H1 (cell line): ENCODE data around the gene MBNL2. TPM values are rescaled to one million over a fixed set of nuclear protein-coding genes. Genes with fewer than 3 reads are reported as not detected.

Experiments used
- CTCF ChIA-PET: fragments of 300-600 bp; sonication (Branson Sonifier 250); formaldehyde crosslinking; loops from one replicate; lab custom pipeline; 2021; ENCODE audit not compliant: partially characterized antibody; lab: Charles Lee
- POLR2A ChIA-PET: fragments of 300-600 bp; sonication (Branson Sonifier 250); formaldehyde crosslinking; loops from one replicate; lab custom pipeline; 2021; ENCODE audit warnings: inconsistent platforms; ENCODE audit not compliant: partially characterized antibody; lab: Charles Lee
- DNase-seq, 2 experiments: peaks; one replicate each; pipeline versions ENCODE4 v3.0.0 to v3.0.0-alpha.2; 2010 to 2022; ENCODE audit warnings: low spot score in 2 of 2, low read depth in 1 of 2, mixed read lengths in 1 of 2
- FAIRE-seq: peaks from 2 replicates; lab custom pipeline; 2011; peaks lifted over from hg19 to GRCh38; lab: Jason Lieb, UNC
- H2AFZ ChIP-seq: 2 replicates; pipeline ENCODE4 v1.8.1; 2012; ENCODE audit warnings: low read length, inconsistent platforms
- H2AK5ac ChIP-seq: 2 replicates; pipeline ENCODE4 v1.6.1; 2013; ENCODE audit warnings: low read depth, low read length
- H2BK120ac ChIP-seq: replicated peaks from 2 replicates; pipeline ENCODE3; 2013; ENCODE audit warnings: low read depth, low read length, inconsistent platforms
- H2BK12ac ChIP-seq: 2 replicates; pipeline ENCODE4 v1.6.1; 2013; ENCODE audit warnings: low read depth, low read length
- H2BK15ac ChIP-seq: 2 replicates; pipeline ENCODE4 v1.6.1; 2013; ENCODE audit warnings: low read length
- H2BK20ac ChIP-seq: 2 replicates; pipeline ENCODE4 v1.6.1; 2013; ENCODE audit warnings: low read length
- H2BK5ac ChIP-seq: 2 replicates; pipeline ENCODE4 v1.6.1; 2013; ENCODE audit warnings: low read depth, low read length
- H3K14ac ChIP-seq: 2 replicates; pipeline ENCODE4 v1.6.1; 2013; ENCODE audit warnings: inconsistent platforms; ENCODE audit not compliant: insufficient read length
- H3K18ac ChIP-seq: 2 replicates; pipeline ENCODE4 v1.6.1; 2013; ENCODE audit warnings: low read length; ENCODE audit errors: extremely low read depth
- H3K23ac ChIP-seq: 2 replicates; pipeline ENCODE4 v1.6.1; 2013; ENCODE audit warnings: inconsistent platforms; ENCODE audit not compliant: insufficient read length
- H3K23me2 ChIP-seq: 2 replicates; pipeline ENCODE4 v1.6.1; 2013; ENCODE audit warnings: low read depth, low read length
- H3K27ac ChIP-seq: 2 replicates; pipeline ENCODE4 v1.6.1; 2011; ENCODE audit warnings: low read depth, low read length, inconsistent platforms
- H3K27me3 ChIP-seq, 4 experiments: replicated peaks in 1 of 4; 1 replicate in 1 of 4; 2 replicates in 3 of 4; pipeline versions ENCODE4 v1.6.1 to v1.8.1; 2011 to 2013; ENCODE audit warnings: low read length in 3 of 4, mild to moderate bottlenecking in 3 of 4, inconsistent platforms in 2 of 4, mixed read lengths in 2 of 4, moderate library complexity in 1 of 4; ENCODE audit not compliant: control insufficient read depth in 3 of 4, insufficient read depth in 3 of 4; ENCODE audit errors: extremely low read depth in 1 of 4
- H3K36me3 ChIP-seq, 4 experiments: 2 replicates each; pipeline versions ENCODE4 v1.6.1 to v1.8.1; 2011 to 2013; ENCODE audit warnings: mild to moderate bottlenecking in 4 of 4, low read length in 3 of 4, moderate library complexity in 2 of 4, control low read depth in 1 of 4, inconsistent platforms in 1 of 4; ENCODE audit not compliant: insufficient read depth in 4 of 4, control insufficient read depth in 2 of 4
- H3K4ac ChIP-seq: replicated peaks from 2 replicates; pipeline ENCODE3; 2013; ENCODE audit warnings: low read length, low read depth, mixed read lengths, inconsistent platforms; ENCODE audit not compliant: insufficient read length
- H3K4me1 ChIP-seq, 4 experiments: replicated peaks in 1 of 4; 1 replicate in 1 of 4; 2 replicates in 3 of 4; pipeline versions ENCODE4 v1.6.1 to v1.8.1; 2011 to 2013; ENCODE audit warnings: low read length in 3 of 4, inconsistent platforms in 2 of 4, mixed read lengths in 1 of 4; ENCODE audit not compliant: insufficient read depth in 4 of 4, control insufficient read depth in 3 of 4
- H3K4me2 ChIP-seq, 2 experiments: 2 replicates each; pipeline versions ENCODE4 v1.6.1 to v1.8.1; 2011 to 2013; ENCODE audit warnings: low read depth in 2 of 2, low read length in 2 of 2, control low read depth in 1 of 2, inconsistent platforms in 1 of 2, mild to moderate bottlenecking in 1 of 2; ENCODE audit not compliant: insufficient read depth in 1 of 2
- H3K4me3 ChIP-seq, 4 experiments: fragments of 200-600, 300-600 bp in 1 of 4; sonication (generic), shearing (Covaris generic), sonication (Bioruptor Twin) in 1 of 4; 2 replicates each; pipeline versions ENCODE4 v1.5.1 to v1.8.1; 2011 to 2016; ENCODE audit warnings: low read length in 4 of 4, low read depth in 3 of 4, control low read depth in 2 of 4, inconsistent platforms in 2 of 4, mild to moderate bottlenecking in 2 of 4, mixed read lengths in 1 of 4, moderate library complexity in 1 of 4; ENCODE audit not compliant: insufficient read depth in 2 of 4; ENCODE audit errors: extremely low read depth in 1 of 4
- H3K56ac ChIP-seq: replicated peaks from 2 replicates; pipeline ENCODE3; 2013; ENCODE audit warnings: low read depth, mild to moderate bottlenecking, mixed read lengths, low read length, inconsistent platforms; ENCODE audit not compliant: insufficient read length
- H3K79me1 ChIP-seq: 2 replicates; pipeline ENCODE4 v1.6.1; 2013; ENCODE audit warnings: low read depth, low read length, control low read depth
- H3K79me2 ChIP-seq, 2 experiments: 2 replicates each; pipeline versions ENCODE4 v1.6.1 to v1.8.1; 2012 to 2013; ENCODE audit warnings: low read length in 2 of 2, mild to moderate bottlenecking in 2 of 2, inconsistent platforms in 1 of 2; ENCODE audit not compliant: insufficient read depth in 2 of 2, control insufficient read depth in 1 of 2
- H3K9ac ChIP-seq, 4 experiments: replicated peaks in 1 of 4; 1 replicate in 1 of 4; 2 replicates in 3 of 4; pipeline versions ENCODE4 v1.6.1 to v1.8.1; 2011 to 2013; ENCODE audit warnings: low read depth in 3 of 4, low read length in 3 of 4, control low read depth in 2 of 4, mild to moderate bottlenecking in 2 of 4, moderate library complexity in 2 of 4, inconsistent platforms in 1 of 4; ENCODE audit errors: extremely low read depth in 1 of 4
- H3K9me3 ChIP-seq, 2 experiments: 2 replicates each; pipeline versions ENCODE4 v1.6.1 to v1.8.1; 2012 to 2013; ENCODE audit warnings: mild to moderate bottlenecking in 2 of 2, moderate library complexity in 2 of 2, control low read depth in 1 of 2, inconsistent platforms in 1 of 2, low read depth in 1 of 2, low read length in 1 of 2, mixed read lengths in 1 of 2; ENCODE audit not compliant: insufficient read depth in 2 of 2
- H4K20me1 ChIP-seq, 2 experiments: replicated peaks in 1 of 2; 2 replicates each; pipeline versions ENCODE3 to v1.8.1; 2011 to 2013; ENCODE audit warnings: inconsistent platforms in 2 of 2, low read length in 2 of 2, mild to moderate bottlenecking in 1 of 2; ENCODE audit not compliant: insufficient read depth in 2 of 2, control insufficient read depth in 1 of 2
- H4K5ac ChIP-seq: 2 replicates; pipeline ENCODE4 v1.6.1; 2013; ENCODE audit warnings: low read length, low read depth, mixed read lengths, inconsistent platforms; ENCODE audit not compliant: insufficient read length
- H4K8ac ChIP-seq: 2 replicates; pipeline ENCODE4 v1.8.0; 2013; ENCODE audit warnings: mild to moderate bottlenecking, moderate library complexity, low read length, inconsistent platforms; ENCODE audit not compliant: insufficient read depth; ENCODE audit errors: extremely low read depth
- H4K91ac ChIP-seq: replicated peaks from 2 replicates; pipeline ENCODE3; 2013; ENCODE audit warnings: low read length, mixed read lengths, inconsistent platforms; ENCODE audit not compliant: insufficient read length
- CBX5 ChIP-seq: fragments of 300-800, 300-1000 bp; sonication (generic); IDR thresholded peaks from 2 replicates; pipeline ENCODE4 v1.7.1; 2016; ENCODE audit warnings: antibody characterized with exemption, low read length, low read depth
- E2F6 ChIP-seq: IDR thresholded peaks from 2 replicates; pipeline ENCODE4 v1.6.1; 2012; ENCODE audit warnings: inconsistent platforms
- EP300 ChIP-seq, 2 experiments: IDR thresholded peaks; 1 replicate in 1 of 2; 2 replicates in 1 of 2; pipeline ENCODE4 v1.6.1; 2011 to 2012; ENCODE audit warnings: low read depth in 2 of 2, low read length in 2 of 2, mild to moderate bottlenecking in 2 of 2, borderline replicate concordance in 1 of 2, inconsistent platforms in 1 of 2, moderate library complexity in 1 of 2
- FOSL1 ChIP-seq: IDR thresholded peaks from 2 replicates; pipeline ENCODE4 v1.6.1; 2011; ENCODE audit warnings: mild to moderate bottlenecking, low read depth, low read length, moderate library complexity; ENCODE audit not compliant: insufficient read depth
- GTF2F1 ChIP-seq: IDR thresholded peaks from 2 replicates; pipeline ENCODE4 v1.6.1; 2012; ENCODE audit warnings: low read depth, low read length, improper control_type of control experiment, borderline replicate concordance
- JUND ChIP-seq: IDR thresholded peaks from 2 replicates; pipeline ENCODE4 v1.6.1; 2011; ENCODE audit warnings: mild to moderate bottlenecking, improper control_type of control experiment, low read length
- MAFK ChIP-seq: IDR thresholded peaks from 2 replicates; pipeline ENCODE4 v1.6.1; 2012; ENCODE audit warnings: low read depth, mild to moderate bottlenecking, improper control_type of control experiment, low read length
- NANOG ChIP-seq: IDR thresholded peaks from 2 replicates; pipeline ENCODE4 v1.6.1; 2011; ENCODE audit warnings: low read length, low read depth, mild to moderate bottlenecking, inconsistent platforms; ENCODE audit not compliant: insufficient read depth, poor library complexity, severe bottlenecking
- POLR2AphosphoS5 ChIP-seq: IDR thresholded peaks from 2 replicates; pipeline ENCODE4 v1.6.1; 2011; ENCODE audit warnings: low read depth, low read length
- POU5F1 ChIP-seq: IDR thresholded peaks from 2 replicates; pipeline ENCODE4 v1.6.1; 2011; ENCODE audit warnings: low read depth, mild to moderate bottlenecking, low read length, moderate library complexity
- RFX5 ChIP-seq: IDR thresholded peaks from 2 replicates; pipeline ENCODE4 v1.6.1; 2011; ENCODE audit warnings: low read depth, low read length, improper control_type of control experiment, borderline replicate concordance
- YY1 ChIP-seq: IDR thresholded peaks from 2 replicates; pipeline ENCODE4 v1.6.1; 2011; ENCODE audit warnings: low read depth, mild to moderate bottlenecking, low read length
- WGBS, 2 experiments: shearing (Covaris generic) in 1 of 2; methylation state at CpG; one replicate each; pipeline versions ENCODE4 v1.1.6 to v1.1.7; 2013 to 2015; ENCODE audit warnings: low lambda C conversion rate in 2 of 2, mixed read lengths in 2 of 2, inconsistent platforms in 1 of 2, low coverage in 1 of 2, missing lambda C conversion rate in 1 of 2; ENCODE audit not compliant: insufficient replicate concordance in 2 of 2, insufficient coverage in 1 of 2, insufficient read length in 1 of 2; ENCODE audit errors: extremely low coverage in 1 of 2, missing lambda C conversion rate in 1 of 2; 5-methylcytosine and 5-hydroxymethylcytosine counted together
- polyA plus RNA-seq, 7 experiments: library from polyadenylated mRNA; depleted of rRNA in 3 of 7; stranded (reverse) in 5 of 7; unstranded in 2 of 7; fragments of >200 nt in 5 of 7; fragments of 200-250 nt in 2 of 7; gene quantifications; 1 replicate in 5 of 7; 2 replicates in 1 of 7; 4 replicates in 1 of 7; pipeline versions ENCODE4 v1.2.1 to v1.2.3, GENCODE V29; 2011 to 2013; ENCODE audit warnings: missing spikeins in 2 of 7, mixed read lengths in 2 of 7
- total RNA-seq: library from RNA; stranded (reverse); fragmentation: NEBNext Ultra II Directional; extraction: Animal tissue kit (Norgen Biotek cat#: 25700); gene quantifications from 2 replicates; pipeline ENCODE4 v1.2.1, GENCODE V29; 2021

Gene MBNL2
- total and polyA plus RNA-seq, 2 of the 8 experiments (the other 6 are each of a cell fraction or from before 2014, with no cell fraction given) = 1.0 to 2.6 TPM

- Histone ChIP-seq H3K4me3 (no peak overlapping the region), H2BK15ac (no peak overlapping the region), H4K5ac (no peak overlapping the region), H3K27me3 (no peaks in the 10 kb centered on the region), H3K23me2 (no peaks in the 10 kb centered on the region), H3K23ac (no peak overlapping the region), H4K91ac (no peak overlapping the region), H2BK120ac (no peak overlapping the region), H3K4ac (no peak overlapping the region), H2AK5ac (no peak overlapping the region), H3K18ac (no peak overlapping the region), H2BK12ac (no peak overlapping the region), H3K56ac (no peak overlapping the region), H3K4me1 (no peaks in the 10 kb centered on the region), H3K27ac (no peak overlapping the region), H2BK5ac (no peak overlapping the region), H4K20me1 (no peaks in the 10 kb centered on the region), H2BK20ac (no peak overlapping the region), H3K36me3 (no peaks in the 10 kb centered on the region), H3K79me2 (no peaks in the 10 kb centered on the region), H4K8ac (no peak overlapping the region), H3K9ac (no peak overlapping the region), H3K79me1 (no peaks in the 10 kb centered on the region), H3K14ac (no peak overlapping the region), H2AFZ (no peak overlapping the region), H3K4me2 (no peak overlapping the region), H3K9me3 (no peaks in the 10 kb centered on the region)
- ChIA-PET POLR2A (no interaction called here), CTCF (no interaction called here)
- no peak for FAIRE-seq
- 92% methylated on average over 6 of the region's 6 CpGs; no CpG with 5 or more reads in 1 of the 2 experiments for WGBS, 2 experiments
- DNase-seq = no peak
- no peak for TF ChIP-seq EP300 (IDR thresholded peaks at IDR 0.05; ENCODE audit: borderline replicate concordance in 1 of 2, low read depth in 2 of 2, low read length in 2 of 2)
- no peak for TF ChIP-seq JUND
- no peak for TF ChIP-seq GTF2F1
- TF ChIP-seq E2F6 = no peak
- no peak for TF ChIP-seq RFX5
- TF ChIP-seq YY1 = no peak
- TF ChIP-seq POLR2AphosphoS5 = no peak
- TF ChIP-seq FOSL1 = no peak
- TF ChIP-seq POU5F1 = no peak
- no peak for TF ChIP-seq NANOG
- TF ChIP-seq CBX5 = no peak
- TF ChIP-seq MAFK = no peak
These were observed 158.6 kb downstream of the MBNL2 start for GRCh38 chr13:97380696-97381095.
